Activated T-cell treated with anti-CD3 and anti-CD28 coated beads for 4 hours (primary cell): ENCODE measurements around the gene RHBG.
"Not testable (repeated sequence)": the region's sequence is repeated elsewhere in the genome, so short reads cannot be mapped to it uniquely, and the experiment has no call there.

Experiments used
- DNase-seq: peaks from one replicate; pipeline ENCODE4 v3.0.0-alpha.2; 2020

Gene RHBG

GRCh38 chr1:156368889-156369684 is at the start of gene RHBG:
RHBG (plus strand) TSS chr1:156369211; CDS start chr1:156369250, 39 bp downstream.
- DNase-seq, result no peak

GRCh38 chr1:156319664-156320063 is 49.3 kb upstream of the RHBG start:
- DNase-seq, result no peak

- no peak for DNase-seq
Measured at GRCh38 chr1:156320560-156320959, 48.5 kb upstream of the RHBG start.

GRCh38 chr1:156323179-156323578 is 45.8 kb upstream of the RHBG start:
- DNase-seq, result not testable (repeated sequence)

GRCh38 chr1:156336242-156336641 is 32.8 kb upstream of the RHBG start:
- DNase-seq, result no peak

- no peak for DNase-seq
Measured at GRCh38 chr1:156337052-156337887, 31.7 kb upstream of the RHBG start.

GRCh38 chr1:156337888-156338179 is 31.2 kb upstream of the RHBG start:
- peak; percentile 23 for DNase-seq

GRCh38 chr1:156338180-156338976 is 30.6 kb upstream of the RHBG start, which contains the start of the genes CCT3 and TSACC:
CCT3 (minus strand) TSS chr1:156338292; CDS start chr1:156338184, 108 bp downstream.
TSACC (plus strand) TSS chr1:156338526; CDS start chr1:156339758, 1,232 bp downstream.
- peak; percentile 99 for DNase-seq

GRCh38 chr1:156342166-156342955 is 26.6 kb upstream of the RHBG start:
- DNase-seq, result no peak

GRCh38 chr1:156344409-156344808 is 24.6 kb upstream of the RHBG start:
- no peak for DNase-seq

GRCh38 chr1:156346035-156346434 is 23.0 kb upstream of the RHBG start:
- not testable (repeated sequence) for DNase-seq

GRCh38 chr1:156346636-156347035 is 22.4 kb upstream of the RHBG start:
- no peak for DNase-seq

- DNase-seq, result no peak
Measured at GRCh38 chr1:156347331-156347730, 21.7 kb upstream of the RHBG start.

- DNase-seq, result not testable (repeated sequence)
Measured at GRCh38 chr1:156352481-156352880, 16.5 kb upstream of the RHBG start.

GRCh38 chr1:156356262-156356874 is 12.6 kb upstream of the RHBG start:
- no peak for DNase-seq

- DNase-seq, result peak; percentile 48
Measured at GRCh38 chr1:156356875-156357534, 12.0 kb upstream of the RHBG start.

GRCh38 chr1:156357977-156358376 is 11.0 kb upstream of the RHBG start:
- no peak for DNase-seq

GRCh38 chr1:156358641-156359040 is 10.4 kb upstream of the RHBG start:
- no peak for DNase-seq

GRCh38 chr1:156359249-156359648 is 9.8 kb upstream of the RHBG start:
- no peak for DNase-seq

- DNase-seq, result no peak
Measured at GRCh38 chr1:156359973-156360372, 9.0 kb upstream of the RHBG start.

GRCh38 chr1:156360534-156360933 is 8.5 kb upstream of the RHBG start:
- no peak for DNase-seq
